Endometrial microvascular endothelial cells (primary cell): ENCODE data around the gene MAGI3. TPM values are rescaled to one million over a fixed set of nuclear protein-coding genes. Genes with fewer than 3 reads are reported as not detected.

Source experiments
- in situ Hi-C: cut with HindIII; loops from 2 replicates; pipeline ENCODE4 v1.10.0; 2017; ENCODE audit warnings: low sequenced_read_pairs, low pct_unique_long_range_greater_than_20kb; ENCODE audit errors: inconsistent ontology term
- total RNA-seq: library from RNA; depleted of rRNA; stranded (reverse); fragments of >200 nt; gene quantifications from one replicate; pipeline ENCODE4 v1.2.3, GENCODE V29; 2015; ENCODE audit errors: inconsistent ontology term

MAGI3 gene
- total RNA-seq, 1 donor from 2014 or later: 8.5 TPM

GRCh38 chr1:113665071-113665470 lies 274.8 kb downstream of the MAGI3 start:
- in situ Hi-C loops: no loop called here

GRCh38 chr1:113666126-113666525 lies 275.8 kb downstream of the MAGI3 start:
- in situ Hi-C loops: no loop called here

GRCh38 chr1:113669988-113670387 lies 279.7 kb downstream of the MAGI3 start:
- in situ Hi-C loops: no loop called here

- in situ Hi-C loops: no loop called here
Observed at GRCh38 chr1:113670650-113671049, 280.3 kb downstream of the MAGI3 start.

- in situ Hi-C loops: no loop called here
Observed at GRCh38 chr1:113672491-113672890, 282.2 kb downstream of the MAGI3 start.

- in situ Hi-C loops: no loop called here
Observed at GRCh38 chr1:113674591-113674990, 284.3 kb downstream of the MAGI3 start.

GRCh38 chr1:113675302-113675701 lies 285.0 kb downstream of the MAGI3 start:
- in situ Hi-C loops: no loop called here

- in situ Hi-C loops: no loop called here
Observed at GRCh38 chr1:113676524-113676923, 286.2 kb downstream of the MAGI3 start.

GRCh38 chr1:113677250-113678158 lies 287.2 kb downstream of the MAGI3 start:
- in situ Hi-C loops: no loop called here

GRCh38 chr1:113678159-113678469 lies 287.8 kb downstream of the MAGI3 start:
- in situ Hi-C loops: no loop called here

GRCh38 chr1:113681596-113682337 lies 291.5 kb downstream of the MAGI3 start:
- in situ Hi-C loops: no loop called here

GRCh38 chr1:113683384-113684152 lies 293.3 kb downstream of the MAGI3 start:
- in situ Hi-C loops: no loop called here

- in situ Hi-C loops: no loop called here
Observed at GRCh38 chr1:113684153-113684541, 293.8 kb downstream of the MAGI3 start.

GRCh38 chr1:113686891-113687618 lies 296.7 kb downstream of the MAGI3 start:
- in situ Hi-C loops: no loop called here

GRCh38 chr1:113691184-113691583 lies 300.9 kb downstream of the MAGI3 start:
- in situ Hi-C loops: no loop called here

GRCh38 chr1:113692342-113692741 lies 302.0 kb downstream of the MAGI3 start:
- in situ Hi-C loops: no loop called here

- in situ Hi-C loops: no loop called here
Observed at GRCh38 chr1:113692824-113693431, 302.6 kb downstream of the MAGI3 start.

- in situ Hi-C loops: no loop called here
Observed at GRCh38 chr1:113694910-113695309, 304.6 kb downstream of the MAGI3 start.
